ENCODE measurements around the gene SLC17A2.

GRCh38 chr6:25949695-25950094, 19.2 kb upstream of the SLC17A2 start:
- TF ChIP-seq EZH2 (IDR thresholded peaks at IDR 0.05; ENCODE audit: low read depth, low read length, severe bottlenecking) (no peak), USF2 (IDR thresholded peaks at IDR 0.05; ENCODE audit: low read length) (no peak), ZNF274 (IDR thresholded peaks at IDR 0.05; ENCODE audit: borderline replicate concordance, extremely low read depth, low read length) (no peak), HDAC6 (IDR thresholded peaks at IDR 0.05; ENCODE audit: low read depth, low read length) (no peak), KDM5A (IDR thresholded peaks at IDR 0.05; ENCODE audit: low read length) (no peak), CTCF (IDR thresholded peaks at IDR 0.05; ENCODE audit: control extremely low read depth in 1 of 3, insufficient read depth in 1 of 3, low read depth in 1 of 3, low read length in 3 of 3) (no peak), TEAD4 (IDR thresholded peaks at IDR 0.05; ENCODE audit: low read depth, low read length) (no peak), YY1 (IDR thresholded peaks at IDR 0.05; ENCODE audit: low read depth, low read length) (no peak)

Data from H1 (cell line).